ENCODE measurements around the gene SPAG6. TPM values are rescaled to one million over a fixed set of nuclear protein-coding genes. Genes with fewer than 3 reads are reported as not detected.
A peak's percentile ranks its signal among the peaks of the same experiment; 100 is the strongest.

Gene SPAG6
- total RNA-seq (2021; fragmentation: NEBNext Ultra II Directional; extraction: Animal tissue kit (Norgen Biotek cat#: 25700)), result 0.34 TPM in 1 of 2 replicates, not detected in the other
- 0.14 TPM in 2 replicates for polyA plus RNA-seq (2011; rRNA removed)
- polyA plus RNA-seq (2011; cell fraction: cytosol; rRNA removed), result 0.28 TPM
- polyA plus RNA-seq (2011; cell fraction: nucleus; rRNA removed), result 0.16 TPM
- polyA plus RNA-seq (2012, experiment 1 of 2), result 0.14 to 0.33 TPM (median 0.19 TPM) in 4 replicates
- not detected for polyA plus RNA-seq (2012, experiment 2 of 2)
- 0.08 TPM for polyA plus RNA-seq (2013, experiment 1 of 2)
- 0.13 TPM for polyA plus RNA-seq (2013, experiment 2 of 2)
- polyA minus RNA-seq (2011; rRNA and poly(A)+ RNA removed), result 0.27 and 0.41 TPM in 2 replicates
- not detected for polyA minus RNA-seq (2011; cell fraction: cytosol; rRNA and poly(A)+ RNA removed)
- not detected for polyA minus RNA-seq (2011; cell fraction: nucleus; rRNA and poly(A)+ RNA removed)
- long read RNA-seq, experiment 1, result 0 reads
- long read RNA-seq, experiment 2, partial matches to known transcripts, result 0 of 1 reads
- long read RNA-seq, experiment 2, other reads (novel, unspliced or antisense), result 1 of 1 reads

GRCh38 chr10:22345301-22346095, at the start of gene SPAG6:
TSS of gene SPAG6 (plus strand) at chr10:22345496. CDS start at chr10:22345612, 116 bp downstream.
- no peak within 1 kb of the TSS for H2BK12ac ChIP-seq (ENCODE audit: low read depth, low read length)
- H2AK5ac ChIP-seq (ENCODE audit: low read depth, low read length), result no peak within 1 kb of the TSS
- DNase-seq (ENCODE audit: low read depth in 1 of 2, low spot score in 2 of 2) (peak in 1 of 2 experiments; percentile 89), FAIRE-seq (peak; percentile 28)
- no peak within 1 kb of the TSS for H2BK5ac ChIP-seq (ENCODE audit: low read depth, low read length)
- no peak within 1 kb of the TSS for H3K27ac ChIP-seq (ENCODE audit: low read depth, low read length)
- peak within 1 kb of the TSS in 2 of 4 experiments; percentile 20 to 33; a peak in 1 of 7 replicates for H3K9ac ChIP-seq (replicated peaks in 1 of 4; ENCODE audit: extremely low read depth in 1 of 4, low read depth in 3 of 4, low read length in 3 of 4)
- H3K4me3 ChIP-seq (ENCODE audit: extremely low read depth in 1 of 4, insufficient read depth in 2 of 4, low read depth in 3 of 4, low read length in 4 of 4), result peak within 1 kb of the TSS; percentile 51 to 64 (median 54)
- H3K4me1 ChIP-seq (replicated peaks in 1 of 4; ENCODE audit: control insufficient read depth in 3 of 4, insufficient read depth in 4 of 4, low read length in 3 of 4), result peaks cover 0 to 5% (median 3%) of the 10 kb centered on the region in 4 experiments; a peak in 3 of 7 replicates
- no peak within 1 kb of the TSS for H3K23ac ChIP-seq (ENCODE audit: insufficient read length)
- no peak within 1 kb of the TSS for H4K91ac ChIP-seq (replicated peaks; ENCODE audit: insufficient read length, low read length)
- H3K56ac ChIP-seq (replicated peaks; ENCODE audit: insufficient read length, low read depth, low read length), result no peak within 1 kb of the TSS
- no peak within 1 kb of the TSS for H3K18ac ChIP-seq (ENCODE audit: extremely low read depth, low read length)
- no peak within 1 kb of the TSS for H2AFZ ChIP-seq (ENCODE audit: low read length)
- ChIA-PET CTCF (ENCODE audit: partially characterized antibody) (interaction anchor here (1.1 to 1.5 kb wide), 4 partner anchors 21 to 629 kb away, joined by 3 to 7 read pairs (median 4); no protein-coding TSS in a partner anchor), POLR2A (ENCODE audit: partially characterized antibody) (interaction anchor here (0.7 kb wide), 1 partner anchor 91 kb away, joined by 3 read pairs; no protein-coding TSS in a partner anchor)
- H3K27me3 ChIP-seq (replicated peaks in 1 of 4; ENCODE audit: control insufficient read depth in 3 of 4, extremely low read depth in 1 of 4, insufficient read depth in 3 of 4, low read length in 3 of 4), result peaks cover 44 to 84% (median 68%) of the 10 kb centered on the region in 4 experiments
- peak within 1 kb of the TSS; percentile 22 for H3K4ac ChIP-seq (replicated peaks; ENCODE audit: insufficient read length, low read depth, low read length)
- H2BK20ac ChIP-seq (ENCODE audit: low read length), result no peak within 1 kb of the TSS
- H3K4me2 ChIP-seq (ENCODE audit: insufficient read depth in 1 of 2, low read depth in 2 of 2, low read length in 2 of 2), result peak within 1 kb of the TSS; percentile 75 to 89
- no peak within 1 kb of the TSS for H2BK120ac ChIP-seq (replicated peaks; ENCODE audit: low read depth, low read length)
- no peak within 1 kb of the TSS for H2BK15ac ChIP-seq (ENCODE audit: low read length)
- 4% methylated on average over 42 of the region's 83 CpGs; no CpG with 5 or more reads in 1 of the 2 experiments for WGBS, 2 experiments (ENCODE audit: extremely low coverage in 1 of 2, insufficient coverage in 1 of 2, insufficient read length in 1 of 2, insufficient replicate concordance in 2 of 2, low coverage in 1 of 2, low lambda C conversion rate in 2 of 2, missing lambda C conversion rate in 1 of 2)
- no peak within 1 kb of the TSS for H3K14ac ChIP-seq (ENCODE audit: insufficient read length)
- no peaks in the 10 kb centered on the region; a peak in 1 of 8 replicates for H3K36me3 ChIP-seq (ENCODE audit: control insufficient read depth in 2 of 4, insufficient read depth in 4 of 4, low read length in 3 of 4)
- H4K8ac ChIP-seq (ENCODE audit: extremely low read depth, insufficient read depth, low read length), result no peak within 1 kb of the TSS
- H3K9me3 ChIP-seq (ENCODE audit: insufficient read depth in 2 of 2, low read depth in 1 of 2, low read length in 1 of 2), result no peaks in the 10 kb centered on the region; a peak in 1 of 4 replicates
- H4K5ac ChIP-seq (ENCODE audit: insufficient read length, low read depth, low read length), result no peak within 1 kb of the TSS
- H3K79me1 ChIP-seq (ENCODE audit: low read depth, low read length), result no peaks in the 10 kb centered on the region
- peaks cover 7% of the 10 kb centered on the region; the same call in 1 of the 2 replicates for H3K23me2 ChIP-seq (ENCODE audit: low read depth, low read length)
- H4K20me1 ChIP-seq (replicated peaks in 1 of 2; ENCODE audit: control insufficient read depth in 1 of 2, insufficient read depth in 2 of 2, low read length in 2 of 2), result peaks cover 2 to 8% of the 10 kb centered on the region in 2 experiments
- H3K79me2 ChIP-seq (ENCODE audit: control insufficient read depth in 1 of 2, insufficient read depth in 2 of 2, low read length in 2 of 2), result no peaks in the 10 kb centered on the region
- TF ChIP-seq BCL11A (IDR thresholded peaks at IDR 0.05; ENCODE audit: low read depth in 2 of 2, low read length in 2 of 2) (no peak), USF2 (IDR thresholded peaks at IDR 0.05; ENCODE audit: low read length) (no peak), RFX5 (IDR thresholded peaks at IDR 0.05; ENCODE audit: borderline replicate concordance, low read depth, low read length) (no peak), KDM1A (IDR thresholded peaks at IDR 0.05; ENCODE audit: borderline replicate concordance, low read length) (no peak), BRCA1 (IDR thresholded peaks at IDR 0.05; ENCODE audit: low read depth, low read length) (no peak), ZNF274 (IDR thresholded peaks at IDR 0.05; ENCODE audit: borderline replicate concordance, extremely low read depth, low read length) (no peak), JUN (IDR thresholded peaks at IDR 0.05; ENCODE audit: low read depth, low read length) (no peak), TBP (IDR thresholded peaks at IDR 0.05; ENCODE audit: low read depth, low read length) (no peak)

Data from H1 (cell line).